CD4-positive, alpha-beta T cell treated with Interleukin-12 subunit alpha and Interleukin-12 subunit beta, for 1 hour (primary cell): ENCODE results near the gene TCF7L2.

Source experiments
- DNase-seq: peaks from one replicate; pipeline ENCODE4 v3.0.0-alpha.2; 2020

Gene TCF7L2

GRCh38 chr10:113000876-113001598 is 51.0 kb downstream of the TCF7L2 start:
- no peak for DNase-seq

- DNase-seq: no peak
Measured at GRCh38 chr10:113001599-113002448, 51.8 kb downstream of the TCF7L2 start.

- no peak for DNase-seq
Measured at GRCh38 chr10:113002449-113002777, 52.4 kb downstream of the TCF7L2 start.

- no peak for DNase-seq
Measured at GRCh38 chr10:113003052-113003451, 53.0 kb downstream of the TCF7L2 start.

- DNase-seq: no peak
Measured at GRCh38 chr10:113004069-113004618, 54.1 kb downstream of the TCF7L2 start.

- DNase-seq: no peak
Measured at GRCh38 chr10:113005380-113005779, 55.3 kb downstream of the TCF7L2 start.

GRCh38 chr10:113006656-113007342 is 56.8 kb downstream of the TCF7L2 start:
- no peak for DNase-seq

GRCh38 chr10:113007343-113007771 is 57.3 kb downstream of the TCF7L2 start:
- DNase-seq: peak; percentile 63

- DNase-seq: no peak
Measured at GRCh38 chr10:113007821-113008220, 57.8 kb downstream of the TCF7L2 start.

GRCh38 chr10:113011592-113012374 is 61.7 kb downstream of the TCF7L2 start:
- no peak for DNase-seq

- no peak for DNase-seq
Measured at GRCh38 chr10:113015201-113015600, 65.2 kb downstream of the TCF7L2 start.

GRCh38 chr10:113017376-113017775 is 67.3 kb downstream of the TCF7L2 start:
- no peak for DNase-seq

GRCh38 chr10:113018034-113018433 is 68.0 kb downstream of the TCF7L2 start:
- no peak for DNase-seq

- no peak for DNase-seq
Measured at GRCh38 chr10:113019096-113019495, 69.0 kb downstream of the TCF7L2 start.

GRCh38 chr10:113019692-113020474 is 69.8 kb downstream of the TCF7L2 start:
- no peak for DNase-seq

GRCh38 chr10:113020475-113020753 is 70.4 kb downstream of the TCF7L2 start:
- no peak for DNase-seq

- no peak for DNase-seq
Measured at GRCh38 chr10:113020838-113021237, 70.8 kb downstream of the TCF7L2 start.

- no peak for DNase-seq
Measured at GRCh38 chr10:113021268-113022040, 71.4 kb downstream of the TCF7L2 start.

- DNase-seq: no peak
Measured at GRCh38 chr10:113022265-113022664, 72.2 kb downstream of the TCF7L2 start.

GRCh38 chr10:113023017-113023416 is 73.0 kb downstream of the TCF7L2 start:
- no peak for DNase-seq

GRCh38 chr10:113024930-113025329 is 74.9 kb downstream of the TCF7L2 start:
- no peak for DNase-seq
